SK-N-MC (cell line): ENCODE measurements around the gene PDE7B.

Source experiments
- EZH2 ChIP-seq: fragments of 200-600 bp; sonication (generic); IDR thresholded peaks from one replicate; pipeline ENCODE4 v1.6.1; 2017; ENCODE audit warnings: antibody characterized with exemption
- FOXP2 ChIP-seq: optimal IDR thresholded peaks from 2 replicates; pipeline ENCODE3; 2011; ENCODE audit warnings: mild to moderate bottlenecking, moderate library complexity; ENCODE audit not compliant: insufficient read depth; ENCODE audit errors: extremely low read length, control extremely low read depth
- POLR2AphosphoS5 ChIP-seq: IDR thresholded peaks from 2 replicates; pipeline ENCODE4 v1.6.1; 2012; ENCODE audit warnings: mild to moderate bottlenecking, low read depth, low read length, borderline replicate concordance

DNA sequence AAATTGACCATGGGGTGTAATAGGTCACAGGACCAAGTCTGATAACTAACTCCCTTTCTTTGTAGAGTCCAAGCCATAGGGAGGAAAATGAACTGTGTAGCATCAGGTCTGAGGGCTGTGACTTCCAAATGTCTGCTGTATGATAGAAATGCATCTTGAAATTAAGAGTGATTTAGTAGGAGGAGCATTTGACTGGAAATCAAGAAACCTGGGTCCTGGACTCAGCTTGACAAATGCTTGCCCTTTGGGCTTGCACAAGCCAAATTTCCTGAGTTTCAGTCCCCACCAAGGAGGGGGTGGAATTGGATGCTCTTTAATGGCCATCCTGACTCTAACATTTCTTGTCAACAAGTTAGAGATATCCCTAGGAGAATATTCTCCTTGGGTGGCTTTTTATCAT, 187.0 kb downstream of the PDE7B start:
- no peak for TF ChIP-seq FOXP2
- no peak for TF ChIP-seq POLR2AphosphoS5
- no peak for TF ChIP-seq EZH2
